ENCODE data around the gene METTL25B. TPM values are rescaled to one million over a fixed set of nuclear protein-coding genes. Genes with fewer than 3 reads are reported as not detected.

Gene METTL25B
- total RNA-seq, 5 donors from 2014 or later (not counting 1 experiment from before 2014, with no cell fraction given), result 13.0 to 36.1 (median 32.3) TPM

DNA sequence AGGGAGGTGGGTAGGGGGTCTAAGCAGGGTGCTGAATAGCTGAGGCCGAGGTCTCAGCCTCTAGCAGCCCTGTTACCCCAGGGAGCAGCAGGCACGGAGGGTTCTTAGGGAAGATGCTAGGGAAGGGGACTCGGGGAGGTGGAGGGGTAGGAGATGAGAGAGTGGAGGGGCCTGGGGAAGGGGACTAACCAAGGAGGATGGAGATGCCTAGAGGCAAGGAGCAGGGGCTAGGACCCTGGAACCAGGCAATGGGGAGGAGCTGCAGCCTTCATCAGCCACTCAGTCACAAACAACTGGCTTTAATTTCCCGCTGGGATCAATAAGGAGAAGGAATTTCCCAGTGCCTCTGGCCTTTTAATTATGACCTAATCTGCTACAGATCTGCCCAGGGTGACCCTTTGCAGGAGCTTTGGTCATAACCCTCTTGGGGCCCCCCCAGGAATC is 20.0 kb upstream of the METTL25B start:
- Mint-ChIP-seq H3K9me3 (no peaks in the 10 kb centered on the region), H3K27ac (peak overlapping the region in 1 of 2 donors; percentile 59), H3K27me3 (peaks cover 7 to 13% of the 10 kb centered on the region in 2 donors), H3K4me1 (peaks cover 18 to 32% (median 30%) of the 10 kb centered on the region in 3 donors), H3K4me3 (no peak overlapping the region), H3K36me3 (no peaks in the 10 kb centered on the region)
- no peak for ATAC-seq (replicated peaks in 1 of 4)
- Histone ChIP-seq H3K27ac (ENCODE audit: low read length) (no peak overlapping the region), H3K4me3 (ENCODE audit: control insufficient read depth in 1 of 2, extremely low read depth in 1 of 2, low read length in 1 of 2) (no peak overlapping the region), H3K36me3 (ENCODE audit: control insufficient read depth in 2 of 2, extremely low read depth in 1 of 2, insufficient read depth in 1 of 2, low read length in 1 of 2) (no peaks in the 10 kb centered on the region), H3K9me3 (no peaks in the 10 kb centered on the region), H3K4me1 (ENCODE audit: control insufficient read depth in 1 of 2, extremely low read depth in 1 of 2, insufficient read depth in 2 of 2, low read length in 2 of 2) (peaks cover 14 to 36% of the 10 kb centered on the region in 2 experiments), H3K27me3 (replicated peaks in 1 of 2; ENCODE audit: control insufficient read depth in 2 of 2, extremely low read depth in 1 of 2, insufficient read depth in 2 of 2, low read length in 1 of 2) (peaks cover 7 to 28% of the 10 kb centered on the region in 2 experiments)
- ChIA-PET CTCF (interaction anchor here (0.9 to 1.0 kb wide), 2 partner anchors 18 to 19 kb away, joined by 3 to 4 read pairs; no protein-coding TSS in a partner anchor), POLR2A (interaction anchor here (0.6 kb wide), 2 partner anchors 17 to 62 kb away, joined by 5 to 6 read pairs; no protein-coding TSS in a partner anchor)
- WGBS (ENCODE audit: insufficient coverage), result 77% methylated on average over 3 of the region's 4 CpGs
- no peak for DNase-seq

DNA sequence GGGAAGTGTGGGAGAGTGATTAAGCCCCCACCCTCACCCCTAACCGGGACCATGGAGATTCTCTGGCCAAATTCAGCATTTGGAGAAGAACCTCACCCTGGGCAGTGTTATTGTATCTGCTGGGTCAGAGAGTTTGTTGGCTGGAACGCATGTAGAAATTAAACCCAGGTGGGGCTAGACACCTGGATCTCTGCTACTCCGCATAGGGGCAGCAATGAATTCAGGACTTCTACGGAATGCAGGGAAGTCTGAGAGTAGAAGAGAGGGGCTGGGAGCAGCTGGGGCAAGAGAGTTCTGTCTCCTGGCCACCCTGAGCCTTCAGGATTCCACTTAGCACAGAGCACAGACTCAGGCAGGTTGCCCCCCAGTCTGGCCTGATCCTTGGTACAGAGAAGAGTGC is 19.2 kb upstream of the METTL25B start:
- no peak overlapping the region for H3K4me3 ChIP-seq (ENCODE audit: control insufficient read depth in 1 of 2, extremely low read depth in 1 of 2, low read length in 1 of 2)
- peaks cover 5 to 20% of the 10 kb centered on the region in 2 experiments for H3K27me3 ChIP-seq (replicated peaks in 1 of 2; ENCODE audit: control insufficient read depth in 2 of 2, extremely low read depth in 1 of 2, insufficient read depth in 2 of 2, low read length in 1 of 2)
- Mint-ChIP-seq H3K27me3 (peaks cover 6% of the 10 kb centered on the region in 2 donors), H3K27ac (peak overlapping the region in 1 of 2 donors; percentile 56), H3K4me3 (no peak overlapping the region), H3K4me1 (peaks cover 18 to 29% (median 29%) of the 10 kb centered on the region in 3 donors), H3K9me3 (no peaks in the 10 kb centered on the region), H3K36me3 (no peaks in the 10 kb centered on the region)
- POLR2A ChIA-PET, result no interaction called here
- no peak for ATAC-seq (replicated peaks in 1 of 4)
- no peak for DNase-seq
- H3K36me3 ChIP-seq (ENCODE audit: control insufficient read depth in 2 of 2, extremely low read depth in 1 of 2, insufficient read depth in 1 of 2, low read length in 1 of 2), result no peaks in the 10 kb centered on the region
- 97% methylated on average over 3 of the region's 4 CpGs for WGBS (ENCODE audit: insufficient coverage)
- H3K4me1 ChIP-seq (ENCODE audit: control insufficient read depth in 1 of 2, extremely low read depth in 1 of 2, insufficient read depth in 2 of 2, low read length in 2 of 2), result peaks cover 14 to 36% of the 10 kb centered on the region in 2 experiments
- CTCF ChIA-PET, result interaction anchor here (0.9 to 1.0 kb wide), 2 partner anchors 17 to 19 kb away, joined by 3 to 4 read pairs; no protein-coding TSS in a partner anchor
- no peaks in the 10 kb centered on the region for H3K9me3 ChIP-seq
- no peak overlapping the region for H3K27ac ChIP-seq (ENCODE audit: low read length)

DNA sequence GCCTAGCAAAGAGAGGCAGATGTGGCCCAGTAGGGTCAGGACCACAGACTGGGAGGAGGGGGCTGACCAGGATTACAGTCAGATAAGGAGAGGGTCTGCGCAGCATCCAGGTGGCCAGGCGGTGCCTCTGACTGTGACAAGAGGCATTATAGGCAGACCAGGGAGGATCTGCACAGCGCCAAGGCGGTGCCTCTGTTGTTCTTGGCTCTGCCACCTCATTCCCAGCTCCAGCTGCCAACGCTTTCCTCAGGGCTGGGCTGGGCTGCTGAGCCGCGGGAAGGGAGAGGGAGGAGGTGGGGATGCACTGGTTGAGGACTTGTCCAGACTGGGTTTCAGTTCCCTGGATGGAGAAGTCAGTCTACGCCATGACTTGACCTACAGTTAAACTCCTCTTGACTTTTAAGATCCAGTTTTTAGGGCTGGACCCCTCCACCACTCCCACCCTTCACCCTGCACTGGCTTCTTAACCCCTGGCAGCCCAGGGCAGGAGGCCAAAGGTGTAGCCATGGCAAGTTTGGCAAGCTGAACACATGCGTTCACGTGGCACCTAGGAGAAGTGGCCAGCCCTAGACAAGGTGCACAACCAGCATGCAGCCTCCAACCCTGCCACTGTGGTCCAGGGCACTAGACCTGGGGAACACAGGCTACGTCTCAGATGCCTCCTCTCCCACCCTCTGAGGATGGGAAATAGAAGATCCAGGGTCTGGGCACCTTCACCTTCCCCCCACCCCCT is 18.3 kb upstream of the METTL25B start:
- H3K9me3 ChIP-seq, result no peaks in the 10 kb centered on the region
- no peak for ATAC-seq (replicated peaks in 1 of 4)
- CTCF ChIA-PET, result no interaction called here
- H3K36me3 Mint-ChIP-seq, result no peaks in the 10 kb centered on the region
- H3K27me3 ChIP-seq (replicated peaks in 1 of 2; ENCODE audit: control insufficient read depth in 2 of 2, extremely low read depth in 1 of 2, insufficient read depth in 2 of 2, low read length in 1 of 2), result peaks cover 0 to 12% of the 10 kb centered on the region in 2 experiments
- no peak overlapping the region for H3K27ac ChIP-seq (ENCODE audit: low read length)
- no peaks in the 10 kb centered on the region for H3K36me3 ChIP-seq (ENCODE audit: control insufficient read depth in 2 of 2, extremely low read depth in 1 of 2, insufficient read depth in 1 of 2, low read length in 1 of 2)
- H3K4me1 ChIP-seq (ENCODE audit: control insufficient read depth in 1 of 2, extremely low read depth in 1 of 2, insufficient read depth in 2 of 2, low read length in 2 of 2), result peaks cover 14 to 29% of the 10 kb centered on the region in 2 experiments
- peaks cover 18 to 23% (median 22%) of the 10 kb centered on the region in 3 donors for H3K4me1 Mint-ChIP-seq
- H3K27ac Mint-ChIP-seq, result peak overlapping the region in 1 of 2 donors; percentile 56
- no peaks in the 10 kb centered on the region for H3K27me3 Mint-ChIP-seq
- H3K4me3 ChIP-seq (ENCODE audit: control insufficient read depth in 1 of 2, extremely low read depth in 1 of 2, low read length in 1 of 2), result no peak overlapping the region
- POLR2A ChIA-PET, result interaction anchor here in 1 of 2 donors (0.5 to 0.6 kb wide), 2 partner anchors 42 to 66 kb away, joined by 3 to 6 read pairs; partner anchors contain the start of gene HDGF
- DNase-seq, result no peak
- WGBS (ENCODE audit: insufficient coverage), result 94% methylated on average over 6 of the region's 11 CpGs
- no peak overlapping the region for H3K4me3 Mint-ChIP-seq
- H3K9me3 Mint-ChIP-seq, result no peaks in the 10 kb centered on the region

DNA sequence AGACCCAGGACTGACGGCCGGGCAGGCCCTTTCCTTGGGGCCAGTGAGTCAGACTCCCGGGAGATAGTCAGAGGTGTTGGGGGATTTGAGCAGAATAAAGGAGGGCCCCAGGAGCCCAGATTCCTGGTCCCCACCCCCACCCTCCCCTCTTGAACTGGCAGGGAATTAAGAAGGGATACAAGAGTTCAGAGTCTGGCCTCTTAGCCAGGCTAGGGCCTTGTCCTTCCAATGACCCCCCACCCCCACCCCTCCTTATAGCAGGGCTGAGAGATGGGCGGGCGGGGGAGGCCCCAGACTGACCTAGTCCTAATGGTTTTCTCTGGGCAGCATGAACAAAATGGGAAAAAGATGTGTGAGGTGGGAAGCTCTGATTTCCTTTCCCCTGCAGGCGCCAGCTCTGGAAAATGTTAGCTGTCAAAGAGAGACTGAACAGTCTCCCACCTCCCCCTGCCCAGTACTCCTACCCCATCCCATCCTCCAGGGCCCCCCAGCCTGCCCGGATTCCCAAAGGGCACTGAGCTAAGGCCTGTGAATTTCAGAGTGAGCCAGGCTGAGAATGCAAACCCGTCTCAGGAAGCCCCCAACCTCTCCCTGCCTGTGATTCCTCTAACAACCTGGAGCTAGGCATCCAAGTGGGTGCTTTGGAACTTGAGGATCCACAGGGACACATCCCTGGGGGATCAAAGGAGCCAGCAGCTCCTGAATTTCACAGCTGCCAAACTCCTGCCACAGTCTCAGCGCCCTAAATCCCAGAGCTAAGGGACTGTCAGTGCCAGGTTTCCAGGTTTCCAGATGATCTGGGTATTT is 17.1 kb upstream of the METTL25B start:
- Mint-ChIP-seq H3K4me3 (no peak overlapping the region), H3K4me1 (peaks cover 8 to 12% (median 11%) of the 10 kb centered on the region in 3 donors)
- POLR2A ChIA-PET, result interaction anchor here in 1 of 2 donors (0.6 kb wide), 1 partner anchor 101 kb away, joined by 4 read pairs; no protein-coding TSS in a partner anchor

DNA sequence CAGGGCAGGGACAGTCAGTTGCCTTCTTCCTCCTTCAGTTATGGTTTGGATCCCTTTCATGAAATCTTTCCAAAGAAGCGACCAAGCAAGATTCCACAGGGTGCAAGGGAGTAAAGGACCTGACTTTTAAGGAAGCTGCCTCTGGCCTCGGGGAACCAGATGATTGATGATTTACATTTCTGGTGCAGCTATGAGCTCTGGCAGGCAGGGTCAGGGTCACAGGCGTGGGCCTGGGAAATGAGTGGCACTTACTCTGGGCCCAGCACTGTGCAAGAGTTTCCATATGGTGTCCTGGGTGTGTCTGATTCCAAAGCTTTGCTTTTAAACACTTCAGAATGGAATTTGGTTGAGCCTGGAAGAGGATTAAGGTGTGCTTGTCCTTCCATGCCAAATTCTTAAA is 15.6 kb upstream of the METTL25B start:
- Mint-ChIP-seq H3K27ac (no peak overlapping the region), H3K36me3 (peaks cover 17% of the 10 kb centered on the region), H3K9me3 (no peaks in the 10 kb centered on the region), H3K27me3 (no peaks in the 10 kb centered on the region), H3K4me1 (peaks cover 0 to under 1% (median 0%) of the 10 kb centered on the region in 3 donors), H3K4me3 (no peak overlapping the region)
- H3K4me1 ChIP-seq (ENCODE audit: control insufficient read depth in 1 of 2, extremely low read depth in 1 of 2, insufficient read depth in 2 of 2, low read length in 2 of 2), result peaks cover 0 to 2% of the 10 kb centered on the region in 2 experiments
- ChIA-PET CTCF (no interaction called here), POLR2A (no interaction called here)
- peaks cover 0 to 3% of the 10 kb centered on the region in 2 donors for H3K36me3 ChIP-seq (ENCODE audit: control insufficient read depth in 2 of 2, extremely low read depth in 1 of 2, insufficient read depth in 1 of 2, low read length in 1 of 2)
- H3K4me3 ChIP-seq (ENCODE audit: control insufficient read depth in 1 of 2, extremely low read depth in 1 of 2, low read length in 1 of 2), result no peak overlapping the region
- H3K27me3 ChIP-seq (replicated peaks in 1 of 2; ENCODE audit: control insufficient read depth in 2 of 2, extremely low read depth in 1 of 2, insufficient read depth in 2 of 2, low read length in 1 of 2), result no peaks in the 10 kb centered on the region
- H3K9me3 ChIP-seq, result no peaks in the 10 kb centered on the region
- 100% methylated on average over 2 of the region's 3 CpGs for WGBS (ENCODE audit: insufficient coverage)
- no peak for DNase-seq
- ATAC-seq (replicated peaks in 1 of 4), result no peak
- H3K27ac ChIP-seq (ENCODE audit: low read length), result no peak overlapping the region

More for the DNA sequence above, 17.1 kb upstream of the METTL25B start:
- Histone ChIP-seq H3K27ac (ENCODE audit: low read length) (no peak overlapping the region), H3K4me3 (ENCODE audit: control insufficient read depth in 1 of 2, extremely low read depth in 1 of 2, low read length in 1 of 2) (no peak overlapping the region), H3K27me3 (replicated peaks in 1 of 2; ENCODE audit: control insufficient read depth in 2 of 2, extremely low read depth in 1 of 2, insufficient read depth in 2 of 2, low read length in 1 of 2) (no peaks in the 10 kb centered on the region), H3K9me3 (no peaks in the 10 kb centered on the region), H3K4me1 (ENCODE audit: control insufficient read depth in 1 of 2, extremely low read depth in 1 of 2, insufficient read depth in 2 of 2, low read length in 2 of 2) (peaks cover 10 to 16% of the 10 kb centered on the region in 2 experiments), H3K36me3 (ENCODE audit: control insufficient read depth in 2 of 2, extremely low read depth in 1 of 2, insufficient read depth in 1 of 2, low read length in 1 of 2) (no peaks in the 10 kb centered on the region)
- CTCF ChIA-PET, result interaction anchor here in 1 of 2 donors (1.0 kb wide), 1 partner anchor 22 kb away, joined by 3 read pairs; no protein-coding TSS in a partner anchor
- ATAC-seq (replicated peaks in 1 of 4), result no peak
- Mint-ChIP-seq H3K27me3 (no peaks in the 10 kb centered on the region), H3K27ac (no peak overlapping the region), H3K9me3 (no peaks in the 10 kb centered on the region), H3K36me3 (peaks cover 13% of the 10 kb centered on the region)
- WGBS (ENCODE audit: insufficient coverage), result 76% methylated on average over 3 of the region's 9 CpGs
- no peak for DNase-seq

DNA sequence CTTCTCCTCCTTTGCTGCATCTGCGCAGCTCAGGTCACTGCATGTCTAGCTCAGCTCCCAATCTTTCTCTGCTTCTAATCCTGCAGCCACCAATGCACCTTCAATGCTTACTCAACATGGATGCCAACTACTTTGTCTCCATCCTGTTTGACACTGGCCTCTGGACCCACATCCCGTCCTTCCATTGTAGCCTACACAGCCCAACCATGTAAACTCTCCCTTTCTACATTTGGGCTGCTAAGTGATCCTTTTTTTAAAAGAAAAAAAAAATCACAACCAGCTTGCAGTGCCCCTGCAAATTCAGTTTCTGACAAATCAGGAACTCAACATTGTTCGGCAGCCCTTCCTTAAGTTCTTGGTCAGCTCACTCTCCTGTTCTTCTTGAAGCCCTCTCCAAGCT is 13.4 kb upstream of the METTL25B start:
- H3K27me3 ChIP-seq (replicated peaks in 1 of 2; ENCODE audit: control insufficient read depth in 2 of 2, extremely low read depth in 1 of 2, insufficient read depth in 2 of 2, low read length in 1 of 2), result no peaks in the 10 kb centered on the region
- H3K9me3 ChIP-seq, result no peaks in the 10 kb centered on the region
- CTCF ChIA-PET, result interaction anchor here in 1 of 2 donors (0.9 kb wide), 1 partner anchor 11 kb away, joined by 3 read pairs; no protein-coding TSS in a partner anchor
- no peaks in the 10 kb centered on the region for H3K9me3 Mint-ChIP-seq
- H3K27ac Mint-ChIP-seq, result peak overlapping the region in 1 of 2 donors; percentile 21
- DNase-seq (no peak), ATAC-seq (replicated peaks in 1 of 4) (no peak)
- H3K27ac ChIP-seq (ENCODE audit: low read length), result no peak overlapping the region
- H3K36me3 ChIP-seq (ENCODE audit: control insufficient read depth in 2 of 2, extremely low read depth in 1 of 2, insufficient read depth in 1 of 2, low read length in 1 of 2), result peaks cover 0 to 10% of the 10 kb centered on the region in 2 donors
- no peaks in the 10 kb centered on the region for H3K27me3 Mint-ChIP-seq
- POLR2A ChIA-PET, result no interaction called here
- no peaks in the 10 kb centered on the region for H3K4me1 ChIP-seq (ENCODE audit: control insufficient read depth in 1 of 2, extremely low read depth in 1 of 2, insufficient read depth in 2 of 2, low read length in 2 of 2)
- no peaks in the 10 kb centered on the region for H3K4me1 Mint-ChIP-seq
- H3K4me3 Mint-ChIP-seq, result no peak overlapping the region
- peaks cover 18% of the 10 kb centered on the region for H3K36me3 Mint-ChIP-seq
- no peak overlapping the region for H3K4me3 ChIP-seq (ENCODE audit: control insufficient read depth in 1 of 2, extremely low read depth in 1 of 2, low read length in 1 of 2)
- 100% methylated on average over 3 of the region's 3 CpGs for WGBS (ENCODE audit: insufficient coverage)

Data from T-cell (primary cell).